Smooth muscle cell (in vitro differentiated cells): ENCODE measurements around the gene BAG5. TPM values are rescaled to one million over a fixed set of nuclear protein-coding genes. Genes with fewer than 3 reads are reported as not detected.

Source experiments
- DNase-seq: peaks from one replicate; lab custom pipeline; 2025; ENCODE audit not compliant: unreplicated experiment; lab: John Stamatoyannopoulos, UW
- H2AFZ ChIP-seq: fragments of 200-600 bp; sonication (generic); 2 replicates; pipeline ENCODE4 v1.6.0; 2016; ENCODE audit warnings: antibody characterized with exemption, low read depth, mild to moderate bottlenecking
- H3F3A ChIP-seq: fragments of 200-600 bp; sonication (generic); 2 replicates; pipeline ENCODE4 v1.6.0; 2017; ENCODE audit warnings: antibody characterized with exemption, low read depth
- H3K27ac ChIP-seq: fragments of 200-600 bp; sonication (generic); 2 replicates; pipeline ENCODE4 v1.5.1; 2016; ENCODE audit warnings: low read depth, mild to moderate bottlenecking
- H3K27me3 ChIP-seq: fragments of 200-600 bp; sonication (generic); 2 replicates; pipeline ENCODE4 v1.6.1; 2016; ENCODE audit warnings: low read depth, mild to moderate bottlenecking
- H3K36me3 ChIP-seq: fragments of 200-600 bp; sonication (generic); 2 replicates; pipeline ENCODE4 v1.5.1; 2016; ENCODE audit warnings: low read depth
- H3K4me1 ChIP-seq: fragments of 200-600 bp; sonication (generic); 2 replicates; pipeline ENCODE4 v1.5.1; 2016; ENCODE audit warnings: low read depth
- H3K4me2 ChIP-seq: fragments of 200-600 bp; sonication (generic); 2 replicates; pipeline ENCODE4 v1.6.0; 2016; ENCODE audit warnings: mild to moderate bottlenecking
- H3K4me3 ChIP-seq: fragments of 200-600 bp; sonication (generic); 2 replicates; pipeline ENCODE4 v1.5.1; 2016; ENCODE audit warnings: mild to moderate bottlenecking
- H3K79me2 ChIP-seq: fragments of 200-600 bp; sonication (generic); 2 replicates; pipeline ENCODE4 v1.6.0; 2016; ENCODE audit warnings: low read depth, mild to moderate bottlenecking
- H3K9ac ChIP-seq: fragments of 200-600 bp; sonication (generic); 2 replicates; pipeline ENCODE4 v1.6.0; 2016; ENCODE audit warnings: low read depth
- H3K9me3 ChIP-seq: fragments of 200-600 bp; sonication (generic); replicated peaks from 2 replicates; pipeline ENCODE4 v1.5.1; 2016; ENCODE audit warnings: low read depth
- H4K20me1 ChIP-seq: fragments of 200-600 bp; sonication (generic); 2 replicates; pipeline ENCODE4 v1.6.0; 2016; ENCODE audit warnings: low read depth
- WGBS: methylation state at CpG from one replicate; pipeline ENCODE4 v1.1.7; 2016; ENCODE audit warnings: low lambda C conversion rate; 5-methylcytosine and 5-hydroxymethylcytosine counted together
- polyA plus RNA-seq: library from polyadenylated mRNA; unstranded; fragments of >200 nt; fragmentation: Nextera tagmentation; extraction: Ambion mirVana; gene quantifications from 2 replicates; pipeline ENCODE4 v1.2.1, GENCODE V29; 2016
- total RNA-seq: library from RNA; depleted of rRNA; stranded (reverse); fragments of >200 nt; gene quantifications from 2 replicates; pipeline ENCODE4 v1.2.3, GENCODE V29; 2014
- TF ChIP-seq, protein P1 (sequence below): fragments of 200-600 bp; sonication (generic); IDR thresholded peaks from 2 replicates; pipeline ENCODE4 v1.5.1; 2017; ENCODE audit warnings: borderline replicate concordance, mild to moderate bottlenecking, antibody characterized with exemption; ENCODE audit not compliant: insufficient read depth, poor library complexity, severe bottlenecking

BAG5 gene
- total and polyA plus RNA-seq, 2 experiments from 2014 or later = 13.4 to 31.1 TPM

DNA sequence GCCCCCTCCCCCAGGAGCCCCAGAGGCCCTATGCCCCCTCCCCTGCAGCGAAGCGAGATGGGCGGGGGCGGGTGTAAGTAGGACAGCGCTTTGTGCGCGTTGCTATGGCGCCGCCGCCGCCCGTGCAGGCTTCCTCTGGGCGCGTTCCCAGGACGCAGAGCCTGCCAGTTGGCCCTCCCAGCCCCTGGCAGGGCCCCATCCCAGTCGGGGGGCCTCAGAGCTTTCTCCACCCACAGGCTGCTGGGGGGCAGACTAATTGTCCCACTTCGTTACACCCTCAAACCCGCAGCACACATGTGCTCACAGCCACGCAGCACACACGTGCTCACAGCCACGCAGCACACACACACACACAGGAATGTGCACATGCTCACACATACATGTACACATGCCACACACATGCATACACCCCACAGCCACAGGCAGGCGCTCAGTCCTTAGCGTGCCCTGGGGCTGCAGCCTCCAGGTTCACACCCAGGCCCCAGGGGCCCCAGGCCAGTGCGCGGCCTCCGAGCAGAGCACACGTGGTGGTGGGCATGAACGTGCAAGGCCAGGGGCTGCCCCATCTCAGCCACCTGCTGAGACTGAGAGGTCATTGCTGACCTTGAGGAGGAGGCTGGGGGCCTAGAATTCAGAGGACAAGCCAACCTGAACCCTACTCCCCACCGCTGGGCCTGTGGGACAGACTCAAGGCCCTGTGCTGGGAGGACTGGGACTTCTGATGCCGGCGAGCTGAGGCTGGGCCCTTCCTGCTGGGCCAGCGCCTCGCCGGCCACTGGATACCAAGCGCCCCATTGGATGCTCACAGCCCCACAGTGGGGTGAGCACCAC is 17.9 kb downstream of the BAG5 start:
- Histone ChIP-seq H3K4me1 (peaks cover 25% of the 10 kb centered on the region), H3K27ac (no peak overlapping the region), H3K9ac (no peak overlapping the region), H4K20me1 (peaks cover 15% of the 10 kb centered on the region), H3K4me2 (no peak overlapping the region), H2AFZ (no peak overlapping the region), H3K36me3 (no peaks in the 10 kb centered on the region), H3K4me3 (no peak overlapping the region), H3F3A (peaks cover 4% of the 10 kb centered on the region), H3K27me3 (no peaks in the 10 kb centered on the region), H3K9me3 (no peaks in the 10 kb centered on the region), H3K79me2 (no peaks in the 10 kb centered on the region)
- 88% methylated on average over 31 of the region's 35 CpGs for whole genome bisulfite sequencing
- TF ChIP-seq, protein P1, sequence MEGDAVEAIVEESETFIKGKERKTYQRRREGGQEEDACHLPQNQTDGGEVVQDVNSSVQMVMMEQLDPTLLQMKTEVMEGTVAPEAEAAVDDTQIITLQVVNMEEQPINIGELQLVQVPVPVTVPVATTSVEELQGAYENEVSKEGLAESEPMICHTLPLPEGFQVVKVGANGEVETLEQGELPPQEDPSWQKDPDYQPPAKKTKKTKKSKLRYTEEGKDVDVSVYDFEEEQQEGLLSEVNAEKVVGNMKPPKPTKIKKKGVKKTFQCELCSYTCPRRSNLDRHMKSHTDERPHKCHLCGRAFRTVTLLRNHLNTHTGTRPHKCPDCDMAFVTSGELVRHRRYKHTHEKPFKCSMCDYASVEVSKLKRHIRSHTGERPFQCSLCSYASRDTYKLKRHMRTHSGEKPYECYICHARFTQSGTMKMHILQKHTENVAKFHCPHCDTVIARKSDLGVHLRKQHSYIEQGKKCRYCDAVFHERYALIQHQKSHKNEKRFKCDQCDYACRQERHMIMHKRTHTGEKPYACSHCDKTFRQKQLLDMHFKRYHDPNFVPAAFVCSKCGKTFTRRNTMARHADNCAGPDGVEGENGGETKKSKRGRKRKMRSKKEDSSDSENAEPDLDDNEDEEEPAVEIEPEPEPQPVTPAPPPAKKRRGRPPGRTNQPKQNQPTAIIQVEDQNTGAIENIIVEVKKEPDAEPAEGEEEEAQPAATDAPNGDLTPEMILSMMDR = no peak
- DNase-seq = no peak

- 83% methylated on average over 14 of the region's 19 CpGs for WGBS
- Histone ChIP-seq H3F3A (peaks cover 4% of the 10 kb centered on the region), H3K79me2 (no peaks in the 10 kb centered on the region), H3K27me3 (no peaks in the 10 kb centered on the region), H3K9ac (no peak overlapping the region), H4K20me1 (peaks cover 15% of the 10 kb centered on the region), H2AFZ (no peak overlapping the region), H3K4me1 (peaks cover 25% of the 10 kb centered on the region), H3K36me3 (no peaks in the 10 kb centered on the region), H3K4me2 (no peak overlapping the region), H3K4me3 (no peak overlapping the region), H3K27ac (no peak overlapping the region), H3K9me3 (no peaks in the 10 kb centered on the region)
- TF ChIP-seq, protein P1 = no peak
- no peak for DNase-seq
Measured at GRCh38 chr14:103543721-103544387, 18.6 kb downstream of the BAG5 start.

GRCh38 chr14:103543140-103543539 is 19.3 kb downstream of the BAG5 start:
- Histone ChIP-seq H3K4me1 (peaks cover 25% of the 10 kb centered on the region), H3K27ac (no peak overlapping the region), H3K27me3 (no peaks in the 10 kb centered on the region), H3K9ac (no peak overlapping the region), H3K4me3 (no peak overlapping the region), H3K36me3 (no peaks in the 10 kb centered on the region), H3F3A (peaks cover 4% of the 10 kb centered on the region), H3K79me2 (no peaks in the 10 kb centered on the region), H3K4me2 (peak overlapping the region; percentile 76), H2AFZ (no peak overlapping the region), H4K20me1 (peaks cover 15% of the 10 kb centered on the region), H3K9me3 (no peaks in the 10 kb centered on the region)
- TF ChIP-seq, protein P1 = no peak
- 83% methylated on average over 9 of the region's 10 CpGs for WGBS
- DNase-seq = no peak
